NK-92 (cell line): Measurements from ENCODE around the gene CAPZB.
"Not testable (repeated sequence)": the region's sequence is repeated elsewhere in the genome, so short reads cannot be mapped to it uniquely, and the experiment has no call there.

Experiments
- DNase-seq: peaks from one replicate; lab custom pipeline; 2025; ENCODE audit not compliant: unreplicated experiment; lab: John Stamatoyannopoulos, UW

CAPZB gene

DNA sequence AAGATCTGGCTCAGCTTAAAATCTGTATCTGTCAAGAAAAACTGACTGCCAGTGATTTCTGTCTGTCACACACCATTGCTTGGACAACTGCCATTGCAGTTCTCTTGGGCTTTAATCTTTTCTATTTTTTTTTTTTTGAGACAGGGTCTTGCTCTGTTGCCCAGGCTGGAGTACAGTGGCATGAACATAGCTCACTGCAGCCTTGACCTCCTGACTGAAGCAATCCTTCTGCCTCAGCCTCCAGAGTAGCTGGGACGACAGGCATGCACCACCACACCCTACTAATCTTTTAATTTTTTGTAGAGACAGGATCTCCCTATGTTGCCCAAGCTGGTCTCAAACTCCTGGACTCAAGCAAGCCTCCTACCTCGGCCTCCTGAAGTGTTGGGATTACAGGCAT, 14.5 kb upstream of the CAPZB start:
- not testable (repeated sequence) for DNase-seq

GRCh38 chr1:19497443-19497842, 12.1 kb upstream of the CAPZB start:
- not testable (repeated sequence) for DNase-seq

DNA sequence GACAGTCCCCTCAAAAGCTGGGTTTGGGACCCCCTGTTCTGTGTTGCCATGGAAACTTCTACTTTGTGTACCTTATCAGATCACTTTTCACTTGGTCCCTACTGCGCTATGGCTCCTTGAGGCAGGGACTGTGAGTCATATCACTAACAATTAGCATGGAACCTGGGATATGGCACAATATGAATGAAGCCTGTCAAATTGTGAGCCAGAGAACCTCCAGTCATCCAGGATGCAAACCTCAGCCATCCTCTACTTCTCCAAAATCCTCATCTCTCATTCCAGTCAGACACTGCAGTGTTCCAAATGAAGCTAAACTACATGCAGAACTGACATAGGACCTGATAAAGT, 11.2 kb upstream of the CAPZB start:
- DNase-seq = no peak

DNA sequence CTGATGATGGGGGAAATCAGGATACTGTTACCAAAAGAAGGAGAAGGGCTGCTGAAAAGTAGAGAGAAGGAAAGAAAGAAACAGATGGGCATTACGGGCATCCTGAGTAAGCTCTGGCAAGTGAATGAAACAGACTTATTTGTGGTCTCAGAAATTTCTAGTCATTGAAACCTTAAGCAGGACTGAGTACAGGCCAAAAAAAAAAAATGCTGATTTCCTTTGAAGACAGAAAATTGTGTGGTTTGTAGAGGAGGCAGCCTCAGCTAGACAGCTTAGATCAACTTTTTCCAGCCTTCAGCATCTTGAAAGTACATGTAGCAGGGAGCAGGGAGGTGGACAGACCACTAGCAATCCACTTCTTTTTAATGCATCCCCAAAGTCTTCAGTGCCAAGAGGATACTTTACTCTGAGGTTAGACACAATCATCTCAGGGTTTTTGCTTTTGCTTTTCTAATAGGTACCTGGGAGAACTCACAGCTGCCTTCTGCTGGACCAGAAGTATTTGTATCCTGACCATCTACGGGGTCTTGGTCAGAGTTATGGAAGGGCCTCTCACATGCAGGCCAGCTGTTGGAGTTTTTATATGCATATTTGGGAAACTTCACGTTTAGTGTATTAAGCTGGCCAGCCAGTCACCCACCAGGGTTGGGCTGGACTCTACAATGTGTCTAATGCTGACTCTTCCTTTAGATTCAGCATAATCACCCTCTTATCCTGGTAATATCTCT, 10.6 kb upstream of the CAPZB start:
- DNase-seq = no peak

DNA sequence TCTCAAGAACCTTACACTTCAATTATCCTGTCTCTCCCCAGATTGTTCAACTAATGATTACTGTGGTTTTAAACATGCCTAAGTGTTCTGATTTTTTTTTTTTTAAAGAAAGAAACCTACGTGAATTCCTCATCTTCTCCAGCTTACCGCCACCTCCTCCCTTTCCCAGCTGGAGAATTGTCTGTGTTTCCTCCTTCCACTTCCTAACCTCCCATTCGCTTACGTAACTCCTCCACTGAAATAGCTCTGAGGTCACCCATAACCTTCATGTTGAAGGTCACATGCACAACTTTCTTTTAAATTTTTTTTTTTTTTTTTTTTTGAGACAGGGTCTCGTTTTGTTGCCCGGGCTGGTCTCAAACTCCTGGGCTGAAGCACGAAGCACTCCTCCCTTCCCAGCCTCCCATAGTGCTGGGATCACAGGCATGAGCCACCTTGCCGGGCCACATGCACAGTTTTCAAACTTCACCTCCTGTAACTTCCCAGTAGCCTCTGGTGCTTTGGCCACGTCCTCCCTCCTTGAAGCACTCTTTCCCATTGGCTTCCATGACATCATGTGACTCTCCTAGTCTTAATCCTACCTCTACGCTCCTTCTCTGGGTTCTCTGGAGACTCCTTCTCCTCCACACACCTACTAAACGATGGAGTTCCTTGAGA, 9.8 kb upstream of the CAPZB start:
- DNase-seq = no peak

DNA sequence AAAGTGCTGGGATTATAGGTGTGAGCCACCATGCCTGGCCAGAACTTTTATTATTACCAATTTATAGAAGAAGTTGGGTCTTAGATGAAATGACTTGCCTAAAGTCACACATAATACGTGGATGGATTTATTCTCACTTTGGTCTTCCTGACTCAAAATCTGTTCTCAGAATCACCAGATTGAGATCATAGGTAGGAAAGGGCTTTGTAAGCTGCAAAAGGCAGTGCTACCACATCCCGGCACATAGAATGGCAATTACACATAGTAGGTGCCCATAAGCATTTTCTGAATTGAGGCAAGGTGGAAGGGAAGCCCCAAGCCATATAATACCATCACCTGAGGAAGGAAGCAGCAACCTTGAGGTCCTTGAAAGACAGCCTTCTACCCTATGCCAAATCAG, 8.2 kb upstream of the CAPZB start:
- DNase-seq = no peak

- DNase-seq = no peak
These were observed 4.7 kb upstream of the CAPZB start for GRCh38 chr1:19489996-19490395.

GRCh38 chr1:19488136-19488535, 2.8 kb upstream of the CAPZB start:
- no peak for DNase-seq

- DNase-seq = no peak
These were observed 459 bp downstream of the CAPZB start for GRCh38 chr1:19484798-19485361.

DNA sequence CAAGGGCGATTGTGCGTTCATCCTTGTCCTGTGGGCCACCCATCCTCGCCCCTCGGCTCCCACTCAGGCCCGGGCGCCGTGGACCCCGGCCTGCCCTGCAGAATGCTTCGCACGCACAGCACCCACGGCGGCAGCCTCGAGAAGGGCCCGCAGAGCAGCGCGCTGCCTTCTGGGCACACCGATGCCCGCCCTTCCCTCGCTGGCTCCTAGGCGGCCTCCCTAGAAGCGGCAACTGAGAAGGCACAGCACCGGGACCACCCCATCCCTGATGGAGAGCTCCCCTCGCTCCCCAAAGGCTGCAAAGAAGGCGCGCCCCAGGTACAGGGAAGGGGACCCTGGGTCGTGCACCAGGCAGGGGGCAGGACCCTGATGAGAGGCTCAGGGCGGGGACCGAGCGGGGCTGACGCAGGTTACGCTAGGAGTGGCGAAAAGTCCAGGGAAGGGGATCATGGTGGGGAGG, 971 bp downstream of the CAPZB start:
- DNase-seq = no peak

GRCh38 chr1:19483691-19484090, 1.6 kb downstream of the CAPZB start:
- DNase-seq = no peak

- no peak for DNase-seq
These were observed 2.1 kb downstream of the CAPZB start for GRCh38 chr1:19483261-19483660.

GRCh38 chr1:19481826-19482398, 3.4 kb downstream of the CAPZB start:
- no peak for DNase-seq

GRCh38 chr1:19480282-19480681, 5.1 kb downstream of the CAPZB start:
- no peak for DNase-seq

GRCh38 chr1:19479351-19480120, 5.8 kb downstream of the CAPZB start:
- no peak for DNase-seq

DNA sequence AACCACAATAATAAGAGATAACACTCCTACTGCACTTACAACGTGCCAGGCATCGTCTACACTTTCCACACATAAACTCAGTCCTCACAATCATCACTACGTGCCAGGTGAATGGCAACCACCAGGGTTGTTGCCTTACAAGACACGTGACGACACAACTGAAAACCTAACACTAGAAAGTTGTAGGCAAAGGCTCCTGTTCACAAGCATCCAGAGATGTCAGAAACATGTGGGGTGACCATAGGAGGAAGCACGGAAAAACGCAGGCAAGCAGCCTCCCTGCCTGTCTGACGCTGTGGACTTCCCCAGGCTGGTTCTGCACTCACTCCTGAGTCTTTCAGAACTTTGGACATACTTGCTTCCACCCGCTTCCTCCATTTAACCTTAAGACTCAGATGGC, 7.0 kb downstream of the CAPZB start:
- no peak for DNase-seq

- no peak for DNase-seq
These were observed 7.8 kb downstream of the CAPZB start for GRCh38 chr1:19477284-19478249.

- DNase-seq = no peak
These were observed 8.7 kb downstream of the CAPZB start for GRCh38 chr1:19476450-19477190.

- DNase-seq = no peak
These were observed 10.0 kb downstream of the CAPZB start for GRCh38 chr1:19475296-19475695.

DNA sequence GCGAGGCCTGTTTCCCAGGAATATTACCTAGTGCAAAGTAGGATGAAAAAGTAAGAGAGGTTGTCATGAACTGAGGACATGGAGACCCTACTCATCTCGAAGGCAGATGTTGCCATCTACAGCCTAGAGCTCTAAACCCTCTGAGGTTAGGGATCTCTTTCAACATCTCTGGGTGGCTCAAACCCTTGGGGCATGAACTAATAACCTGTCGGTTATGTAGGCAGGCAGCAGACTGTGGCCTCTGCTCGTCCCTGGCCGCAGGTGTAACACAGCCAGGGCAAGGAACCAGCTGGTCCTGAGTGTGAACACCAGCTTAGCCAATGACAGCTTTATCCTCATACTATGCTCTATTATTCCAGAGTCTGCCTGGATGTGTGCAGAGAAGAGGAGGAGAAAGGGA, 13.2 kb downstream of the CAPZB start:
- DNase-seq = no peak
